GM19438 (cell line): ENCODE data around the gene ATXN10.
"Not testable (repeated sequence)": the region's sequence is repeated elsewhere in the genome, so short reads cannot be mapped to it uniquely, and the experiment has no call there.

Experiments
- ATAC-seq: cut with Tn5 transposase; IDR thresholded peaks from one replicate; pipeline ENCODE4 v1.9.1; 2021; ENCODE audit warnings: low read depth; ENCODE audit not compliant: unreplicated experiment

ATXN10 gene

DNA sequence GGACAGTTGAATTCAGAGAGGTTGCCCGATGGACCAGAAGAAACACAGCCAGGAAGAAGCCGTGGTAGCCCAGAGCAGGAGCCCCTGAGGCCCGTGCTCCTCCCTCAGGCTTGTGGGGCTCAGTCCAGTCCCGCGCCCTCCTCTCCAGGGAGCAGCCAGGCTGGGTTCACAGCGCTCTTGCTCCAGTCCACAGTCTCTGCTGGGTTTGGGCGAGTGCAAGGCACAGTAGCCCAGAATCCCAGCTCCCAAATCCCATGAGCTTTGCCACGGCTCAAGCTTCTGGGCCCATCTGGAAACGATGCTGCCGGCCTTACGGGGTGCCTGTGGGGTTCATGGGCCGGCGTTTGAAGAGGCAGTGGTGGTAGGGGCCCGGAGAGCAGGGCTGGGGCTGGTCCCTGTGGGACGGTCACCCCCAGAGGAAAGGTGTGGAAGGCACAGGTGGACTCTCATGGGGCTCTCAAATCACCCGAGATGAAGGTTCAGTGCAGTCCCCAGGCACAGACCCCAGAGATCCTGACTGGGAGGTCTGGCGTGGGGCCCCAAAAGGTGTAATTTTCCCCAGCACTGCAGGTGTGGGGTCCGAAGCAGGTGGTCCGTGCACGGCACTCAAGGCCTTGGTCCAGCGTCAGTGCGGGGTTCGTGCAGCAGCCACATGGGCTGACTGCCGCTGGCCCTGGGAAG, 30.6 kb upstream of the ATXN10 start:
- ATAC-seq = no peak

DNA sequence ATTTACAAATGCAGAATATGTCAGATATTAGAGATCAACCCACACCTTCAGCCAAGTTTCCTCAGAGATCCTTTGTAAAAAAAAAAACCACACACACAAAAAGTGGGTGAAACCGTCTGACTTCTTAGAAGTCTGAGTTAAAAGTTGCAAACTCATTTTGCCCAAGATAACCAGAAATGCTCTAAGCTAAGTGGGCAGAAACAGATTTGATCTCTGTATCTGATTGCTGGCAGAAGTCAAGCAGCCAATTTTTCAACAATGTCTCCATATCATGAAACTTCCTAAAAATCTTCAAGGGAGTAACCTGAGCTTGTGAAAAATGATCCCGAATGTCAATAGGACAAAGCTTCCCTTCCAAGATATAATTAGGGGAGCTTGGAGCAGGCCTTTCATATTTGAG, 28.6 kb upstream of the ATXN10 start:
- no peak for ATAC-seq

DNA sequence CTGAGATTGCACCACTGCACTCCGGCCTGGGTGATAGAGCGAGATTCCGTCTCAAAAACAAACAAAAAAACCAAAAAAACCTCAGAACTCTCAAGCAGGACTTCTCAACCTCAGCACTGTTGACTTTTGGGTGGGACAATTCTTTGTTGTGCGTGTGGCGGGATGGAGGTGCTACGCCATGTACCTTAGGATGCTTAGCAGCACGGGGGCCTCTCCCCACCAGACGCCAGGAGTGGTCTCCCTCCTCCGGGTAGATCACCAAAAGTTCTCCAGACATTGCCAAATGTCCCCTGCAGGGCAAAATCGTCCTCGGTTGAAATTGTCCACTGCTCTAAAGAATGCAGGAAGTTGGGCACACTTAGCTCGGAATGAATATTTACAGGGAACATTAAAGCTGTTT, 26.9 kb upstream of the ATXN10 start:
- no peak for ATAC-seq

DNA sequence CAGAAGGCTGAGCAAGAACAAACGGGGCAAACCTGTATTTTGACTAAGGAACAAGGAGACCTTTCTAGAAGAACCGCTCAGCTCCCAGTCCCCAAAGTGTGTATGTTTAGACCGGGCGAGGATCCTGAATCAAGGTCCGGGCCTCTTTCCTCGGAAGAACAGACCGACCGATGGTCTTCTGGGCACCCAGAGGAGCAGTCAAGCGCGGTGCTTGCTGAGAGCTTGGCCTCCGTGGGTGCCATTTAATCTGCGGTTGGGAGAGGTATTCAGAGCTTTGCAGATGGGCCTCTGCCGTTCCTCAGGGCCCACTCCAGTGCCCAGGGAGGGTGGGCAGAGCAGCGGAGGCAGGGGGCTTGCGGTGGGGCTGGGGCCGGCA, 26.5 kb upstream of the ATXN10 start:
- no peak for ATAC-seq

DNA sequence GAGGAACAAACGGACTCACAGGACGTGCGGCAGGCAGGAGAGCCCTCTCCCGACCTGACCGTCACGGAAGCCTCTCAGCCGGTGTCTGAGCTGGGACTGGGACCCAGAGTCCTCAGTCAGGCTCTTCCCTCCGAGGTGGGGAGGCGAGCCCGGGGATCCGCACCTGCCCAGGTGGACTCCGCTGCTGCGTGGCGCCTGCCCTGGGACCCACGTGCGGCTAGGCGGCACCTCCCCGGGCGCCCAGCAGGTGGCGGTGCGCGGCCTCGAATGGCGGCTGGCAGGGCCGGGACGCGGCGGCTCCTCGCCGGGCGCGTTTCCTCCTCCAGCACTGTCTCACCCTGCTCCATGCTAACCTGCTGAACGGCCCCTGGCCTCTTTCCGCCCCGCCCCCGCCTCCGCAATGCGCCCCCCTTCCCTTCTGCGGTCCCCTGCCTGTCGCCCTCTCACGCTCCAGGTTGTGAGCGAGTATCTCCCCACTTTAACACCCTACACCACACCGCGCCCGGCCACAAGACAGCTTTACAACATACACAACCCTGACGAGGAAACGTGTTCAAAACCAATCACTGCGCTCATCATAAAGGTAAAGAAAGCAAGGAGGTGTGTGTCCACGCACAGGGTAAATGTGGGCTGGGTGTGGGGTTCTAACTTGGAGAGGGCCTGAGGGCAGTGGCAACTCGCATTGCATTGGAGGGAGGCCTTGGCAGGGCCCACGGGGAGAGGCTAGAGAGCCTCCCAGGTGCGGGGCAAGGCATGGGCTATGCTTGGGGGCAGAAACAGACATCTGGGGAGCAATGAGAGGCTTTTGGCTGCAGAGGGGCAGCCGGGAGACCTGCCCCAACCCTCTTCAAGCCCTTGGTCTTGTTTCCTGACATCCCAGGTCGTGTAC, 25.9 kb upstream of the ATXN10 start:
- ATAC-seq = no peak

DNA sequence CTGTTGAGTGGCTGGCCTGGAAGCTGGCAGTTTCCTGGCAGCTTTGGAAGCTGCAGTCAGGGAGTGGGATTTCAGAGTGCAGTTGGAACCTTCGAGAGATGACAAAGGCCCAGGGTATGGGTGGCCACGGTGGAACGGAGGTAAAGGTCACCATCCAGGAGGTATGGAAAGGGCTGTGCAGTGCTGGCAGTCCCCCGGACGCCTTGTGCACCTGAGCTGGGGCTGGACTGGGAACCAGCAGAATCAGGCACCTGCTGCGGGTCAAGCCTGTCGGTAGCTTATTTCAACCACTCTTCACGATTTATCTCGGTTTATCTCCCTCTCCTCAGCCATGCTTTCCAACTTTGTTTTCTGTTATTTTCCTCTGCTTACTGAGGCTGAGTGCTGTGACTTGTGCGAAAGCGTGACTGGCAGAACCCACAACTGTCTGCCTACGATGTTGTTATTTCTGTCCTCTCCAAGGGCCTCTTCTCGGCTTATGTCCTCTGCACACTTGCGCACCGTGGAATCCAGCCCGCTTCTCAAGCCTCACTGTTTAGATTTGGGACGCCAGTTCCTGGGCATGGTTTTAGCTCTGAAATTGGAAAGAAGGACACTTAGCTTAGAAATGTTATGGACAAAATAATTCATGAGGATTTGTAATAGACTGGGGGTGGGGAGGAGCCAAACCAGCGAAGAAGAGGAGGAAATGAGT, 24.0 kb upstream of the ATXN10 start:
- no peak for ATAC-seq

DNA sequence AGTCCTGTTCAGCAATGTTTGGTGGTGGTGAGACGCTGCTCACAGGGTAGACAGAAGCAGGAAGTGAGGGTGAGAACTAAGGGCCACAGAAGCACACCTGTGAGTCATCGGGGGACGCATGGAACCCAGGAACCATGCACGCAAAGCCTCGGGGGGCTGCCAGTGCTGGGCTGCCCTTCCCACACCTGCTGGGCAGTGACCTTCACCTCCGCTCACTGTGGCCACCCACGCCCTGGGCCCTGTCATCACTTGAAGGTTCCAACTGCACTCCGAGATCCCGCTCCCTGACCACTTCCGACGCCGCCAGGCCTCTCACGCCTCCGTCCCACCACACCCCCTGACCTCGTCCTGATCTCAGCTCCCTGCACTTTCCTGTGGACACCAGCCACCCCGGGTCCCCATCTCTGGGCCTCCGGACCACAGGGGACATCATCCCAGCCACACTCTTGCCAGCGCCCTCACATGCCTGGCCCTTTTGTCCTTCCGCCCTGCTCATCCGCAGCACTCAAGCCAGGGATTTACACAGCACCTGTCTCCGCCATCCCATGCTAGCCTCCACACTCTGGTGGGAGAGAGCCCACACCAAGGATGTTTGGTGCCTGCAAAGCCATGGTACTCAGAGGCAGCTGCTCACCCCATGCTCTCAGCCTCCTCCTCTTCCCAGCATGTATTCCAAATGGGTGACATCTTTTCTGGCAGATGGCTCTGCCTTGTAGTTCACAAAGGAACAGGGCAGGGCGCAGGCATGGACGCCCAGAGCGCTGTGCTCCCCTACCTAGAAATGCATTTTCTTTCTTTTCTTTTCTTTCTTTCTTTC, 23.1 kb upstream of the ATXN10 start:
- no peak for ATAC-seq

DNA sequence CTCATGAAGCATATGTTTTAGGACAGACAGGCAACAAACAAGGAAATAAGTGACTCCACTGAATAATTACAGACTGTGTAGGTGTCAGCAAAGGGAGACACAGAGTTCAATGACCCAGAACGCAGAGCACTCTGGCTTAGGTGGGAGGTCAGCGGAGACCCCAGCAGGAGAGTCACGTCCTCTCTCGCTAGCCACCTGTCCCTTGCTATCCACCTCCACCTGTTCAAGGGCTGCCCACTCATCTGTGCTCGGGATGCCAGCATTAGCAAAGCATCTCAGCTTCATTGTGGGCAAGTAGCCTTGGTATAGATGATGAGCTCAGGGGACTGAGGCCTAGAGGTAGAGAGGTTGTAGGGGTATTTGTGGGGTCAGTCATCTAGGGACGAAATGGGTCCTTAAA, 21.8 kb upstream of the ATXN10 start:
- no peak for ATAC-seq

DNA sequence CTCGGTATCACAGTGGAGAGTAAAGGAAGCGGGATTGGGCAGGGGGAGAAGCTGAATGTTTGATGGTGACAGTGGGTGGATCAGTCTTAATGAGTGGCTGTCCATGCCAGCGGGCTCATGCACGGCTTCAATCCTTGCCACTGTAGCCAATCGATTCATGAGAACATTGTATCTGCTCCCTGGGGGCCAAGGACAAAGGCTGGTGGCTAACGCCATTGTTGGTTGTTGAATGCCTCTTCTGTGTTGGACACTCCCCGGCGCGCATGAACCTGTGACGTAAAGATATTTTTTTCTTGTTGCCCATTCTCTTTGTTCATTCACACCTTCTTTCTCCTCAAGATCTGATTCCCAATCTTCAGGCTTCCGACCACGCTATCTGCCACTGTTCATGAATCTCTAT, 20.9 kb upstream of the ATXN10 start:
- ATAC-seq = no peak

DNA sequence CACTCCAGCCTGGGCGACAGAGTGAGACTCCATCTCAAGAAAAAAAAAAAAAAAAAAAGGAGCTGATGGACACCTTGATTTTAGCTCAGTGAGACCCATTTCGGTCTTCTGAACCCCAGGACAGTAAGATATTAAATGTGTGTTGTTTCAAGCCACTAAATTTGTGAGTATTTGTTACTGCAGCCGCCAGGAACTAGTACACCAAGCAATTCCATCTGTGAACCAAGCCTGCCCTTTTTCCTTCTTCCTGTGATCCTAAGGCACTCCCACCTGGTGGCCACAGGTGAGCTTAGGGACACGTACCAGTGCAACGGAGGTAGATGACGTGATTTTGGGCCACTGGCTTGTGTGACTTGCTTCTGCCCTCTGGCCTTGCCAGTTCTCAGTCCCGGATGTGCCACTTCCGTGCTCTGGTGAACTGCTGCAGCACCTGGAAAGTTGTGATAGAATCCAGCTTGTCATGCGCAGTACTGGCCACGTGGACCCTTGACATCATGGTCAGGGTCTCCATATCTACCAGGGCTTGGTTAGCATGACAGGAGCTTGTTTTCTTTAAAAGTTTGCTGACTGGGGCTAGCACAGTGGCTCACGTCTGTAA, 19.6 kb upstream of the ATXN10 start:
- ATAC-seq = no peak

DNA sequence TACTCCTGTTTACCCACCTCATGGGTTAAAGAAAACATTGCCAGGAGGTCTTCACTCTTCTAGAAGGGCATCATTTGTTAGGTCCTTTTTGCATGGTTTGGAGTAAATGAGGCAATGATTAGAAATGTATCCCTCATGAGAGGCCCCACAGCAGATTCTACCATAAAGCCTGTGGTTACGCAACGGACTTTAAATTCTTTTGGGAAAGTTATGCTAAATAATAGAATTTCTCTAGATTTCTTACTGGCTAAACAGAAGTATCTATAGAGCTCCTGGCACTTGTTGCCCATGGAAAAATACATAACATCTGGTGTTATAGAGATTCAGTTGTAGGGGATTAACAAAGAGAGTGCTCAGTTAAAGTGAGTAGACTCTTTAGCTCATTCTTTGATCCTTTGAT, 15.1 kb upstream of the ATXN10 start:
- ATAC-seq = no peak

DNA sequence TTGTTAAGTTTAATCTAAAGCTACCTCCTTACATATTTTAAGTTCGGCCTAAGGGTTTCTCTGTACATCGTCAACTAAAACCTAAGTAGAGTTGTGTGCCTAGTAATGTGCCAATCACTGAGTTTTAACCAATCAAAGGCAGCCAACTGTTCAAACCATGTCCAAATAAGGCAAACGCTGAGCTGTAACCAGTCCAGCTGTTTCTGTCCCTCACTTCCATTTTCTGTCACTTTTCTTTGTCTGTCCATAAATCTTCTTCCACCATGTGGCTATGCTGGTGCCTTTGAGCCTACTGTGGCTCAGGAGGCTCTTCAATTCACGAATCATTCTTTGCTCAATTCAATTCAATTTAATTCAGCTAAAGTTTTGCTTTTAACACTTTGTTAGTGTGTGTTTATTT, 13.9 kb upstream of the ATXN10 start:
- ATAC-seq = no peak

DNA sequence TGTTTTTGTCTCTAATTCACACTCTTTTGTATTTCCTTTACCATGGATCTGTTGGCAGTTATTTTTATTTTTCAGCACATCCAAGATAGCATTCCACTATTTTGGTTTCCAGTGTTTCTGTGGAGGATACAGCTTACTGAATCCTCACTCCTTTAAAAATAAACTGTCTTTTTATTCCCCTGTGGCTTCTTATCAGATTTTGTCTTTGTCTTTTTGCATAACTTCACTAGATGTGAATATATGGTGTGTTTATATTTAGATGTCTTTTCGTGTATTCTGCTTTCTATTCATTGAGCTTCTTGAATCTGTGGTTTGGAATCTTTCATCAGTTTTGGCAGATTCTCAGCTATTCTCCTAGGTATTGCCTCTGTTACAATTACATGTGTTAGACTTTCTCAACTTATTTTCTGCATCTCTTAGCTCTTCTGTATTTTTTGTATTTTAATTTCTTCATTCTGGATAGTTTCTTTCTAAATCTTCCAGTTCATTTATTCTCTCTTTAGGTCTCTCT, 7.4 kb upstream of the ATXN10 start:
- ATAC-seq = no peak

DNA sequence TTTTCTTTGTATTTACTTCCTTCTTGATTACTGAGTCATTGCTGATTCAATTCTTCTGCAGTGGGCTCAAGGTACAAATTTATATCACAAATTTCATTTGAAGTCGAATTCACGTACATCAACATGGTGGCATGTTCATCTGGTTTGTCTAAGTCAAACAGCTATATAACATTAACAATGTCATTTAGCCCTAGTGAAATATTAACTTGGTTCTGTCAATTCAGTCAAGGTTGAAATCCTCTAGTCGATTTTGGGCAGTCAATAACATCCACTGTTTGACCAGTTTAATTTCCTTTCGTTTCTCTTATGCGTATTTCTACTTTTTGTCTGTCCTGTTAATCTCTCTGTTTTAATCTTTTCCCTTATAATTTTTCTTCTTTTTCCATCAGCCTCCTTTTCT, 4.1 kb upstream of the ATXN10 start:
- ATAC-seq = no peak

DNA sequence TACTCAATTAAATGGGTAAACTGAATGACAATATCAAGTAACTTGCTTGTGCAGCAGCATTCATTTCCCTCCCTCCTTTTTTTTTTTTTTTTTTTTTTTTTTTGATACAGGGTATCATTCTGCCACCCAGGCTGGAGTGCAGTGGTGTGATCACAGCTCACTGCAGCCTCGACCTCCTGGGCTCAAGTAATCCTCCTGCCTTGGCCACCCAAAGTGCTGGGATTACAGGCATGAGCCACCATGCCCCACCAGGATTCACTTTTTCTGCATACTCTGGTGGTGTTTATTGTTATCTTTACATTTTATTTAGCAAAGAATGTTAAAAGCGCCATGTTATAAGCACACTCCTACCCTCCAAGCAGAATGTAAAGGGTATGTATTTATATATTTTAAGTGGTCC, 1.3 kb upstream of the ATXN10 start:
- ATAC-seq = not testable (repeated sequence)

DNA sequence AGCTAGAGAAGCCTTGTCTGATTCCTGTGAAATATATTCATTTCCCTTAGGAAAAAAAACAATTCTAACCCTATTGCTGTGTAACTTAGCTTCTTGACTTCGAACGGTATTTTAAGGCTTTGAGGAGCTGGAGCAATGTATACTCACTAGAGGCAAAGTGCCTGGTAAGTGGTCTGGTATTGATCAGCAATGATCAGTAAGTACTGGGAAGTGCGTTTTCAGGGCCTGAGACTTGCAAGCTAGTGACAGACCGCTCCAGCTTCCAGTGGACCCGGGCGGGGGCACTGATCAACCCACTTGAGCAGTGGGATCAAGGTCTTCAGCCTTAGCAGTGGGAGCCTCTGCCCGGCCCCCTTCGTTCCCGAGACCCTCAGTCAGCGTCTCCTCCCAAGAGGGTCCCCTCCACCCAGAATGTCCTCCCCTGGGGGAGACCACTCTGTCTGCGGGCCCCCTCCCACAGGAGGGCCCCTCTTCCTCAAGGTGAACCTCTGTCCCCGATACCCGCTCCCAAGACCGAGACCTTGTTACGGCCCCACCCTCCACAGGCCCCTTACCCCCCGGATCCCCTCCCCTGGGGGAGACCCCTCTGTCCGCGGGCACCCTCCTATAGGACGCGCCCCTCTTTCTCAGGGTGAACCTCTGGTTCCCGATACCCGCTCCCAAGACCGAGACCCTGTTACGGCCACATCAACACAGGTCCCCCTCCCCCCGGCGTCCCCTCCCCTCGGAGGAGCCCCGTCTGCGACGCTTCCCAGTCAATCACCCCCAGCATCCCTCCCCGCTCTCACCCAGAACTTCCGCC, 452 bp upstream of the ATXN10 start:
- peak; percentile 8 for ATAC-seq

DNA sequence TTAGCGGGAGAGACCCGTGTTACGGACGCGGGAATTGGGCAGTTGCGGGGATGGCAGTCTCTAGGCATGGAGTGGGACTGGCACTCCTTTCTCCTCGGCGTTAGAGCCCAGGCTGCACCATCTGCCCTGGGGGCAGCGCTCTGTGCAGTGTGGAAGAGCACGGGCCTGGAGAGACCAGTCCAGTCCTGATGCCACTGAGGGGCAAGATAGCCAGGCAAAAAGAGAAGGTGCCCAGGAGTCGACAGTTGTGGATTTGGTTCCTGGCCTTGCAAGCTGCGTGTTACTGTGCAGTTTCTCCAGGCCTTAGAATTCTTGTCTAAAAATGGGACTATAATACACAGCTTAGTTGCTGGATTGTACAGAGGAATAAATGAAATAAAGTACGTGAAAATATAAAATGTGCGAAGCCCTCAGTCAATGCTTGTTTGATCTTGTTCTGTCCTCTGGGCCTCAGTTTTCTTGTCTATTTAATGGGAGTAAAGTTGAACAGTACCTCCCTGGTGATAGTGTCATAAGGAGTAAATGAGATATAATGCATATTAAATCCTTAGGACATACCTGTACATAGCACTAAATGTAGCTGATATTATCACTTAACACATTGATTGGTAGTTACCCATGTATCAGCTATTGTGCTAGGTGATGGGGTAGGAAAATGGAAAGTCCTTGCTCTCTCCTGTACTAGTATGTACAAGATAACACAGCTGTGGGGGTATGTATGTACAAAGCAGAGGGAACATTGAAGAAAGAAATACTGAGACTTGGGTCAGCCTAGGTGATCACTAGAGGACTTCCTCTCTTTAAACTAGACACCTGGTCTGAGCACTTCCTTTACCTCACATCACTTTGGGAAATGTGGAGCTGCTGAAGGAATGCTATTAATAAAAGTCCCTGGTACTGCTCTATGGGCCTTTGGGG, 1.2 kb downstream of the ATXN10 start:
- ATAC-seq = no peak

DNA sequence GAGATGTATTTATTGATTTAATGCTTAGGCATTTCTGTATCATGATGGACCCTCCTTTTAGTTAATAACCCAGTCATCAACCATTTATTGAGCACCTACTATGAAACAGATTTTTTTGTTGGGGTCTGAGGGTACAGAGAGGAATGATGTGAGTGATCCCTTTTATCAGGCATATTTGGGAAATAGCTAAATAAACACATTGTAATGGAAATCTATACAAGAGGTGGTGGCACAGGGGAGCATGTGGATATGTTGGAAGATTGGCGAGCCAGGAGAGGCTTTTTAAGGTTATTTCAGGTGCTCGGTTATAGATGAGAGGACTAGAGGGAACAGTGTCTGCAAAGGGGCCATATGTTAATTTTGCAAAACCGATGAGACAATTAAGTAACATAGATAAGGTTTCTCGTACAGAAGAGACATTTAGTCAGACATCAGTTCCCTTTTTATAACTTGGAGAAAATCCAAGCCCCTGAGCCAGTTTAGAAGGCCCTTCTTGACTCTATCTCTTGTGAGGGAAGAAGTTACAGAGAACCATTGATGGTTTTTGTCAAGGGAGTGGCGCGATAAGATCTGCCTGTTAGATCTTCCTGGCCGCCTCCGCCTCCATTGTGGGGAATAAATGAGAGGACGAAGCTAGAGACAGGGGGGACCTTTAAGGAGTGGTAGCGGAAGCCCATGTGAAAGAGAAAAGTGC, 2.0 kb downstream of the ATXN10 start:
- no peak for ATAC-seq
